OCI-LY7 (cell line): Measurements from ENCODE around the gene ST8SIA4.

Experiments used
- CTCF ChIP-seq: fragments of 200-600 bp; sonication (generic); conservative IDR thresholded peaks from 2 replicates; pipeline ENCODE4 v1.5.1; 2014; ENCODE audit warnings: mild to moderate bottlenecking, antibody characterized with exemption, low read length, moderate library complexity, mixed read lengths
- EZH2phosphoT487 ChIP-seq: fragments of 200-600 bp; sonication (generic); IDR thresholded peaks from 2 replicates; pipeline ENCODE4 v1.6.1; 2018; ENCODE audit warnings: low read depth, borderline replicate concordance, mild to moderate bottlenecking, mixed run types, antibody characterized with exemption, low read length, moderate library complexity, mixed read lengths

GRCh38 chr5:100794844-100795243, 108.2 kb downstream of the ST8SIA4 start:
- no peak for TF ChIP-seq CTCF
- no peak for TF ChIP-seq EZH2phosphoT487
